ENCODE data around the gene XYLT2.
A peak's percentile ranks its signal among the peaks of the same experiment; 100 is the strongest.
"Not testable (repeated sequence)": the region's sequence is repeated elsewhere in the genome, so short reads cannot be mapped to it uniquely, and the experiment has no call there.

Gene XYLT2

GRCh38 chr17:50345432-50346312, at the start of gene XYLT2:
Gene XYLT2, plus strand, starts transcription at chr17:50346126. Its CDS starts 15 bp downstream, at chr17:50346141.
- peak; percentile 88 for DNase-seq

GRCh38 chr17:50297407-50297865, 48.5 kb upstream of the XYLT2 start:
- DNase-seq = peak; percentile 81

- DNase-seq = no peak
Measured at GRCh38 chr17:50298018-50298417, 47.9 kb upstream of the XYLT2 start.

- no peak for DNase-seq
Measured at GRCh38 chr17:50299776-50300175, 46.1 kb upstream of the XYLT2 start.

- DNase-seq = not testable (repeated sequence)
Measured at GRCh38 chr17:50300824-50301223, 45.1 kb upstream of the XYLT2 start.

- DNase-seq = no peak
Measured at GRCh38 chr17:50301891-50302584, 43.9 kb upstream of the XYLT2 start.

GRCh38 chr17:50303051-50303450, 42.9 kb upstream of the XYLT2 start:
- no peak for DNase-seq

- DNase-seq = no peak
Measured at GRCh38 chr17:50303596-50303995, 42.3 kb upstream of the XYLT2 start.

- no peak for DNase-seq
Measured at GRCh38 chr17:50304781-50305404, 41.0 kb upstream of the XYLT2 start.

GRCh38 chr17:50307654-50308053, 38.3 kb upstream of the XYLT2 start:
- DNase-seq = no peak

GRCh38 chr17:50308666-50309065, 37.3 kb upstream of the XYLT2 start:
- no peak for DNase-seq

- no peak for DNase-seq
Measured at GRCh38 chr17:50310455-50311111, 35.3 kb upstream of the XYLT2 start.

GRCh38 chr17:50311112-50311460, 34.8 kb upstream of the XYLT2 start:
- no peak for DNase-seq

GRCh38 chr17:50311483-50311882, 34.4 kb upstream of the XYLT2 start:
- no peak for DNase-seq

GRCh38 chr17:50312308-50312707, 33.6 kb upstream of the XYLT2 start:
- DNase-seq = no peak

GRCh38 chr17:50314456-50315011, 31.4 kb upstream of the XYLT2 start:
- no peak for DNase-seq

GRCh38 chr17:50316016-50316587, 29.8 kb upstream of the XYLT2 start:
- DNase-seq = no peak

- not testable (repeated sequence) for DNase-seq
Measured at GRCh38 chr17:50316660-50317059, 29.3 kb upstream of the XYLT2 start.

GRCh38 chr17:50317121-50317520, 28.8 kb upstream of the XYLT2 start:
- DNase-seq = no peak

GRCh38 chr17:50318501-50319285, 27.2 kb upstream of the XYLT2 start:
- no peak for DNase-seq

GRCh38 chr17:50319306-50320004, 26.5 kb upstream of the XYLT2 start:
- no peak for DNase-seq
